GM12801 (cell line): Measurements from ENCODE around the gene ELF3.

Source experiments
- TF ChIP-seq, protein P1 (sequence below): IDR thresholded peaks from one replicate; pipeline ENCODE4 v1.5.1; 2011; ENCODE audit warnings: control low read depth; ENCODE audit not compliant: insufficient read length; ENCODE audit errors: extremely low read depth

The ELF3 gene

DNA sequence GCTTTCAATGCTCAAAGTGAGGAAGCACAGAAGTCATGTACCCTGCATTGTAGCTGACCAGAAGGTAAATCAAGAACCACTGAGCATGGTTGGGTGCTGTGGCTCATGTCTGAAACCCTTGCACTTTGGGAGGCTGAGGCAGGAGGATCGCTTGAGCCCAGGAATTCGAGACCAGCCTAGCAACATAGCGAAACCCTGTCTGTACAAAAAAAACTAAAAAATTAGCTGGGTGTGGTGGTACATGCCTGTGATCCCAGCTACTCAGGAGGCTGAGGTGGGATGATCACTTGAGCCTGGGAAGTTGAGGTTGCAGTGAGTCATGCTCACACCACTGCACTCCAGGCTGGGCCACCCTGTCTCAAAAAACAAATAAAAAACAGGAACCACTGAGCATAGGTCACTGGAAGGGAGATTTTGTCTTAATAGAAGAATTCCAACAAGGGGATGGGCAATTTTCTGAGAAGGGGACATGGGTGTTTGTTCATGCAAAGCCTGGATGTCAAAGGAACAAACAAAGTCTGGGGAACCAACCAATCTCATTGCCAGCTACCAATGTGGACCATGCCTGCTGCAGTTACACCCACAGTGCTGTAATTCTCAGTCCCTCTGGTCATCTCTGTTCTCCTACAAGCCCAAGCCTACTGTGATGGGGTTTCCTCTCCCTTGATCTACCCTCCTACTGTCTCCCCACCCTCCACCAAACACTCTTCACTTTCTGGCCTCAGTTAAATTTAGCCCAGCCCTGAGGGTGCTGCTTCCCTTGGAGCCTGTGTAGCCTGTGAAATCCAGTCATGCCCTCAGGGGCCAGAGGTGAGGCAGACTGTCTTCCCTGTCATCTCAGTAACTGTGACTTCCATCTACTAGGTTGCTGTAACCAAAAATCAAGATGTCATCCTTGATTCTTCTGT is 47.9 kb downstream of the ELF3 start:
- TF ChIP-seq, protein P1, sequence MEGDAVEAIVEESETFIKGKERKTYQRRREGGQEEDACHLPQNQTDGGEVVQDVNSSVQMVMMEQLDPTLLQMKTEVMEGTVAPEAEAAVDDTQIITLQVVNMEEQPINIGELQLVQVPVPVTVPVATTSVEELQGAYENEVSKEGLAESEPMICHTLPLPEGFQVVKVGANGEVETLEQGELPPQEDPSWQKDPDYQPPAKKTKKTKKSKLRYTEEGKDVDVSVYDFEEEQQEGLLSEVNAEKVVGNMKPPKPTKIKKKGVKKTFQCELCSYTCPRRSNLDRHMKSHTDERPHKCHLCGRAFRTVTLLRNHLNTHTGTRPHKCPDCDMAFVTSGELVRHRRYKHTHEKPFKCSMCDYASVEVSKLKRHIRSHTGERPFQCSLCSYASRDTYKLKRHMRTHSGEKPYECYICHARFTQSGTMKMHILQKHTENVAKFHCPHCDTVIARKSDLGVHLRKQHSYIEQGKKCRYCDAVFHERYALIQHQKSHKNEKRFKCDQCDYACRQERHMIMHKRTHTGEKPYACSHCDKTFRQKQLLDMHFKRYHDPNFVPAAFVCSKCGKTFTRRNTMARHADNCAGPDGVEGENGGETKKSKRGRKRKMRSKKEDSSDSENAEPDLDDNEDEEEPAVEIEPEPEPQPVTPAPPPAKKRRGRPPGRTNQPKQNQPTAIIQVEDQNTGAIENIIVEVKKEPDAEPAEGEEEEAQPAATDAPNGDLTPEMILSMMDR, result no peak

- TF ChIP-seq, protein P1, result no peak
Observed at GRCh38 chr1:202061055-202061454, 50.7 kb downstream of the ELF3 start.

GRCh38 chr1:202063093-202063492 is 52.7 kb downstream of the ELF3 start:
- TF ChIP-seq, protein P1, result no peak
